DMS 273 (cell line): ENCODE measurements around the gene ALPK1.
A peak's percentile ranks its signal among the peaks of the same experiment; 100 is the strongest.

ENCODE experiments used
- DNase-seq: peaks from one replicate; lab custom pipeline; 2025; ENCODE audit not compliant: unreplicated experiment; lab: John Stamatoyannopoulos, UW

Gene ALPK1

DNA sequence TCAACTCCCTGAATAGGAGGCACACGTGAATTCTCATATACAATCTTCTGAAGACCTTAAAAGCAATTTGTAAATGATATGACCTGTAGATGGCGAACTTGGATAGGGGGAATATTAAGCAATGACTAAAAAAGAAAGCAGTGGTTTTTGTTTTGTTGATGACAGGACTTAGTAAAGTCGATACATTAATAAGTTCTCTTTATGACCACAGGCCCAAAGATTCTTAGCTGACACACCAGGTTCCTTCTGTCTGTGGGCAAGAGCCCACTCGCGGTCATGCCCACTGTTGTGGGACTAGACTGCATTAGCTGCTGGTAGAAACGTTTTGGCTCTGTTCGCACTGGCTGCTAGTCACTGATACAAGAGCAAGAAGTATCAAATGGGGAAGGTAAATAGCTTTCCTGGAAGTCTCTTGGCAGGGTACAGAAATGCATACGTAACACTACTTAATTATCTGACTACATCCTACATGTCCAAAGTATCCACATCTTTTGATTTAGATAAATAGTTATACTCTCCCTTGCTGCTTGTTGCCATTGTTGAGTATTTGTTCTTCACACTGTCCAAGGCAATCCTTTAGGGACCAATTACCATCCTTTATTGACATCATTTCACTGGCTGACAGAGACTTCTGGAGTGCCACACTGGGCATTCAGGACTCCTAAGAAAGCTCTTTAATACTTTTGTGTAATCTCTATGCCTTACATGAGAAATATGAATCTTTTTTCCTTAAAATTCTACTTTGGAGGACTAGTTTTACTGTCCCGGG lies 31.0 kb downstream of the ALPK1 start:
- peak; percentile 76 for DNase-seq

DNA sequence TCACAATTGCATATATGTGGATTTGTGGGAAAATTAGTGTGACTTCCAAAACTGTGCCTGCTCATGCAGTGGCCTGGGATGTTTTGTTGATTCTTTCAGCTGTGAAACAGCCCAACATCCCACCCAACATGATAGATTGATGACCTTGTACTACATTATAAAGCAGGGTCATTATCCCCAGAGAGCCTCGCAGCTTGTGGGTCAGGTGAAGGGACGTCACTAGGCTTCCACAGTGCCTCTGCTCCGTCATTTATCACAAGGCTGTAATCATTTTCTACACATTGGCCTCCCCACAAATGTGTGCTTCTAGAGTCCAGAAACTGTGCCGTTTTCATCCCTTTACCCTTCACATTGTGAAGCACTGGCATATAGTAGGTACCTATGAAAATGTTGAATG lies 31.6 kb downstream of the ALPK1 start:
- no peak for DNase-seq

DNA sequence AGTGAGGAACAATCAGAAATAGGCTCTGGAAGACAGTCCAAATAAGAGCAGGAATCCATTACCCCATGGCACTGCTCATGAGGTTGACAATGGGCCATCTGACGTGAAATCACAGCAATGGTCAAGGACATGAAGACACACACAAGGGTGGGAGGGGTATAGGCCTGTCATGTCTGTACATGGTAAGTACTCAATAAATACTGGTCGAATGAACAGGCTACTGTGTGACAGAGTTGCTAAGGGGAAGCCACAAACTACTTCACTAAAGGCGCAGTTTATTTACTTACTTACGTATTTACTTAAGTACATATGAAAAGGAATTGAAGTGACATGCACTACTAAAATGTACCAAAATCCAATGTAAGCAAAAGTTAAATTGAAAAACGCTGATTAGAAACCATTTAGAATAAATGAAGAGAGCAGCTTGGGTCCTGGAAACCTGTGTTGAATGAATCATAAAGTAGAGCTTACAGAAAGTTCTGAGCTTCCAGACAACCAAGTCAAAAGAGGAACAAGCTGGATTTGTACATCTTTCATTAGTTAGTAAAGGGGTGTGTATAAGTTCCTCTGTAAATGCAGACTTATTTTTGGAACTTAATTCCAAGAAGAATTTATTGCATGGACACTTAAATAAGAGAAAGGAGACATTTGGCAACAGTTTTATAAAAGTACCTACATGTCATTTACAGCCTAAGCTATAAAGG lies 32.7 kb downstream of the ALPK1 start:
- DNase-seq: no peak

DNA sequence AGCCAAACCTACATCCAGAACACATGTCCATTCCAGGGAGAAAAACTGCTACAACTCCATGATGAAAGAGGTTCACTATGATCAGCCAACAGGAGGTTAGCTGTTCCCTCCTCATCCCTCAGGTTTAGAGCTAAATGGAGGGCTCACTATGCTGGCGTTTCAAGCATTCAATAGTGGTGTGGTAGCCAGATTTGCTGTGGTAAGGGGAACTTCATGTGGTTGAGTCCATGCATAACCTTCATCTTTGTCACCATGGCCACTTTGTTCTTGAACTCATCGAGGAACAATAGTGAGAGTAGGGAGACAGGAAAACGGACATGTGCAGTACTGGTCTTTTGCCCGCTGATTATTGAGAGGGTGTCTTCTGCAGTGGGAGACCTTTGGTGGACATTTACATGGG lies 33.8 kb downstream of the ALPK1 start:
- no peak for DNase-seq

DNA sequence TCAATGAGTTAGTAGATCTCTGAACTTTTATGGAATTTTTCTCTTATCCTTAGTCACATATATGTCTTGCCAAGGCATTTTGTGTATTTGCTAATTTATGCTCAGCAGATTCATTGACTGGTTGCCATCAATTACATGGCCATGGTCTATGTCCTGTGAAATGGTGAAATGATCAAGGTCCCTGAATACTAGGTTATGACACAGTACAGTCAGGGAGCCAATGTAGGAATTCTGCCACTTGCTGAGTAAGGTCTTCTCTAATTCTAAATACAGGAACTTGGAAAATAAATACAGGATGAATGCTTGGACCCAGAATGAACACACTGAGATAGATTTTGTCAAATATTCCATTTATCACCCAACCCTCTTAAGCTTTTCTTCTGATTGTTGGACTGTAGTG lies 35.2 kb downstream of the ALPK1 start:
- DNase-seq: no peak

DNA sequence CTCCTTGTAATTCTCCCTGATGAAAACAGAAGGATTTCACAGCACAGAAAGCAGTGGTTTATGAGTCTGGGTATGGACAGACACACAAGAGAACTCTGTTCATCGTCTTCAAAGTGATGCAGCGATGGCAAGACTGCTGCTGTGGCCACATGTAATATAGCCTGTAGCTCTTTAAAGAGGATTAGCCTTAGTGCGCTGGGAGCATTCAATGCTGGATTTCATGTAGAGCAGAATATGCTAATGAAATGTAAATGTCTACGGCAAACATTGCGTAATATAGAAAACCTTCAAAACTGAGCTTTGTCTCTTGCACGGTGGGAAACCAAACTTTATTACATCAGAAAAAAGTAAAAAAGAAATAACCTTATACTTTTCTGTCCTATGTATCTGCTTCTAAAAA lies 42.9 kb downstream of the ALPK1 start:
- DNase-seq: peak; percentile 37

DNA sequence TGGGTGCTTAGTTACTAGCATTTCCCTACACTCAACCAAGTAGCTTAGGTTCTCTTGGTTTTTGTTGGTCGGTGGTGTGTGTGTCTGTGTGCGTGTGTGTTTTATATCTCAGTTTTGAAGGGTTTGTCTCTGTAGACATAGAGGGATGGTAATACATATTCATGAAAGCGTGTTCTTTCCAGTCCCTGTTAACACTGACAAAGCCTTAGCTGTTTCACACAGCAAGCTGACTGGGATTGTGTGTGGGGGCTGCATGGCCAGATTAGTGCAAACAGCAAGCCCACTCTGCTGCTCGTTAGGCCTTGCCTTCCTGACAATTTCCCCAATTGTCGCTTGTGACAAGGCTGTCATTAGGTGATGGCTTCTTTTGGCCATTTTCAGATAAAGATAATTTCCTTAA lies 43.9 kb downstream of the ALPK1 start:
- DNase-seq: no peak

DNA sequence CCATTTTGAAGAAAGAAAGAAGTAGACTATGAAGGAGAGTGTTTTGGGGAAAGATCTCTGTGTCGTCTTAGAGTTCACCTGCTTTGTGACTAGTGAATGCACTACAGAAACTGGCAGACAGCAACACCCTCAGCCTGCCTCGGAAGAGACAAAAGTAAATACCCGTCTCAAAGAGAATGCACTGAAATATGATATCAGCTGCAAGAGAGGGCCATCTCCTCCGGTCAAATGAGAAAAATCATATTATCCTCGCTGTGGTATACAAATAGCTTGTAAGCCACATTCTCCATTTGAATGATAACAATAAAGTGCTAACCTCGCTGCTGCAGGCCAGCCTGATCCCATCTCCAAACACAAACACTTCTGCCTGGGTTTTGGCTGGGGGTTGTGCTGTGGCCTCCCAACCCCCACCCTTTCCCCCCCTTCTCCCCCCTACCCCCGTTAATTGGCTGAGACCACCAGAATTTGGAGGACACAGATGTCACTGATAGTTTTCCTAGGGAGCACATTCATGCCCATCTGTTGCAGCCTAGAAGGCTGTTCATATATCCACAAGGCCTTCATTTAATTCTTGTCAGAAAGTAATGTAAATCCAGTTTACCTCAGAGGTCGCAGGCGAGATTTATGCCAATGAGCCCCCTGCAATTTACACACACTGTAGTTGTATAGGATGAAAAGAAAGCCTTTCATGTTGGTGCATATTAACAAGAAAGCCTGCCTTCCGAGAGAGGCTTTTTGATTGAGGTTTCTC lies 46.3 kb downstream of the ALPK1 start:
- DNase-seq: peak; percentile 72

DNA sequence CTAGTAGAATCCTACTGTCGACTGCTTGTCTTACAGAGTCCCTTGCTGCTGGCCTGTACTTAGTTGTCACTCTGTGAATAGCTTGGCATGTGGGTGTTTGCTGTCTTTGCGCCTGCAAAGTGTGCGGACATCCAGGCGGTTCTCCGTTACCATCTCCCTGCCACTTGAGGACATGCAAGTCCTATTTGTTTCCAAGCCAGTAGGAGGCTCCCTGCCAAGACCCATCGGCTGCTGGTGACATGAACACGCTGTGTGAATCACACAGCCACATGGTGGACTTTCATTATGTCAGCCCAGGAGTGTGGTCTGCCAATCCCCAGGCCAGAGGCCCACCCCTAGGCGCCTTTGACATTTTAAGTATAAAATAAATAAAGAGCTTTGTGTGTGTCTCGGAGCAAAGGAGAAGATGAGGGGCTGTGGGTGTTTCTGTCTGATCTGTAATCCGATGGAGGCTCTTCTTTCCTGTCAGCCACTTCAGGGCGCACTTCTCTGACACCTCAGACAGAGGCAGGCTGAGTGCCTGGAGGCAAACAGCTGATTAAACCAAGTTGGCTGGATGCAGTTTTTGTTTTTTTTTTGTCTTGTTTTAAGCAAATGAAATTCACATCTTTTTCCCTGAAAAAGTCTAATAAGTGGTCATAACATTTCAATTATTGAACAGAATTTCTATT lies 51.5 kb downstream of the ALPK1 start:
- peak; percentile 65 for DNase-seq

DNA sequence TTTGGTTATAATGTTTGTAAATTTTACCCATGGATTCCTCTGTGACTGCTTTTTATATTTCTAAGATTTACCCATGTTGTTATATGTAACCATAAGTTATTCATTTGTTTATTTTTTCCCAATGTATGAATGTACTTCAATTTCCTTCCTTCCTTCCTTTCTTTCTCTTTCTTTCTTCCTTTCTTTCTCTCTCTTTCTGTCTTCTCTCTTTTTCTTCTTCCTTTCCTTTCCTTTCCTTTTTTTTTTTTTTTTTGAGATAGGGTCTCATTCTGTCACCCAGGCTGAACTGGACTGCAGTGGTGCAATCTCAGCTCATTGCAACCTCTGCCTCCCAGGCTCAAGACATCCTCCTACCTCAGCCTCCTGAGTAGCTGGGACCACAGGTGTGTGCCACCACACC lies 55.6 kb downstream of the ALPK1 start:
- DNase-seq: no peak

DNA sequence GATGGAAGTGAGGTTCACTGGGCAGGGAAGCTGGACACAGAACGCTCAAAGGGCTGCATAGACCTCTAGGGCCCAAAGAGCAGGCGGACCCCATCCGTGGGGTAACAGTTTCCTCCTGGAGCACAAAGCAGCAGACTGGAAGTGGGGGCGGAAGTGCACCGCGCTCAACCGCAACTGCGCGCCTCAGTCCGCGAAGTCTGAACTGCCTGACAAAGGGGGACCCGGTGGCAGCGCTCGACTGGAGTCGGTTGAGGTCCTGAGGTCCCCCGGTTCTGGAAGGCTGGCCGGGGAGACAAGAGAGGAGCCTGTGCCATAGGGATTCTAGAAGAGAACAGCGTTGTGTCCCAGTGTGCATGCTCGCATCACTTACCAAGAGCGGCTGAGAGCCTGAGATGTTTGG lies 58.5 kb downstream of the ALPK1 start:
- no peak for DNase-seq

DNA sequence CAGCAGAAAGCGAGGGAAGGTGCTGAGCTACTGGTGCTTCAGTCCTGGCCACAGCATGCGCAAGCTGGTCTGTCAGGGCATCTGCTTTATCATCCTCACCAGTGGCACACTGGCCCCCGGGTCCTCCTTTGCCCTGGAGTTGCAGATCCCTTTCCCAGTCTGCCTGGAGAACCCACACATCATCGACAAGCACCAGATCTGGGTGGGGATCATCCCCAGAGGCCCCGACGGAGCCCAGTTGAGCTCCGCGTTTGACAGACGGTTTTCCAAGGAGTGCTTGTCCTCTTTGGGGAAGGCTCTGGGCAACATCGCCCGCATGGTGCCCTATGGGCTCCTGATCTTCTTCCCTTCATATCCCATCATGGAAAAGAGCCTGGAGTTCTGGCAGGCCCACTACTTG lies 60.3 kb downstream of the ALPK1 start:
- no peak for DNase-seq

DNA sequence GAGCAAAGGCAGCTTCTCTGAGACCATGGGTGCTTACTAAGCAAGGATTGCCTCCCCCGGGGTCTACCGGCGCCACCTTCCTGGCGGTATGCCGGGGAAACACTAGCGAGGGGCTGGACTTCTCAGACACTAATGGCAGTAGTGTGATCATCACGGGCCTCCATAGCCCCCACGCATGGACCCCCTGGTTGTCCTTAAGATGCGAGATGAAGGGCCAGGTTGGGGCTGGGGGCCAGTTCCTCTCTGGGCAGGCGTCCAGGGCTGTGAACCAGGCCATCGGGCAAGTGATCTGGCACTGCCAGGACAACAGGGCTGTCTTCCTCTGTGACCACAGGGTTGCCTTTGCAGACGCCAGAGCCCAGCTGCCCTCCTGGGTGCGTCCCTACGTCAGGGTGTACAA lies 60.7 kb downstream of the ALPK1 start:
- no peak for DNase-seq

DNA sequence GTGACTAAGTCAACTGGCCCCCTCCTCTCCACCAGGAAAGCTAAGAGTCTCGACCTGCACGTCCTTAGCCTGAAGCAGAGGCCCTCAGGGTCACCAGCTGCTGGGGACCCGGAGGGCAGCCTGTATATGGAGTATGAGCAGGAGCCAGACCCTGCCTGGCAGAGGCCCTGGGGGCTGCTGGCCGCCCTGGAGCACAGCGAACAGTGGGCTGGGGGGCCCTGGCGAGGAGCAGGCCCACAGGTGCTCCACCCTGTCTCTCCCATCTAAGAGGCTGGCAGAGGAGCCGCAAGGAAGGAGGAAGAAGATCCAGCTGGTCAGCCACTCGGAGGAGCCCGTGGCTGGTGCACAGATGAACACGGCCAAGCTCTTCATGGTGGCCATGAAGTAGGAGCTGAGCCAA lies 61.2 kb downstream of the ALPK1 start:
- no peak for DNase-seq

DNA sequence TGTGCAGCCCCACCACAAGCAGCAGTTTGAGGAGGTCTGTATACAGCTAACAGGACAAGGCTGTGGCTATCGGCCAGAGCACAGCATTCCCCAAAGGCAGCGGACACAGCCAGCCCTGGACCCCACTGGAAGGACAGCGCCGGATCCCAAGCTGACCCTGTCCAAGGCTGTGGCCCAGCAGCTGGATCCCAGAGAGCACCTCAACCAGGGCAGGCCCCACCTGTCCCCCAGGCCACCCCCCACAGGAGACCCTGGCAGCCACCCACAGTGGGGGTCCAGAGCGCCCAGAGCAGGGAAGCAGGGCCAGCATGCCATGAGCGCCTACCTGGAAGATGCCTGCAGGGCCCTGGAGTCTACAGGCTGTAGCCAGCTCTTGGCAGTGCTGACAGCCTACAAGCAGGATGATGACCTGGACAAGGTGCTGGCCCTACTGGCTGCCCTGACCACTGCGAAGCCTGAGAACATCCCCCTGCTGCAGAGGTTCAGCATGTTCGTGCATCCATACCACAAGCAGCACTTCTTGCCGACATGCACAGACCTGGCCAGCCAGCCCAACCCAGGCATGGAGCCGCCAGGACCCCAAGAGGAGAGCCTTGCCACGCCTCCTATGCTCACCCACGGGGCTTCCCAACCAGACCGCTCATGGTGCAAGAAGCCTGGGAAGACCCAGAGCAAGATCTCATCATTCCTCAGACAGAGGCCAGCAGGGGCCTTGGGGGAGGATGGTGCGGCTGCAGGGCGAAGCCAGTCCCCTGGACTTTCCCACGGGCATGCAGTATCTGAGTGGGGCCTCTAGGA lies 62.0 kb downstream of the ALPK1 start:
- DNase-seq: no peak

DNA sequence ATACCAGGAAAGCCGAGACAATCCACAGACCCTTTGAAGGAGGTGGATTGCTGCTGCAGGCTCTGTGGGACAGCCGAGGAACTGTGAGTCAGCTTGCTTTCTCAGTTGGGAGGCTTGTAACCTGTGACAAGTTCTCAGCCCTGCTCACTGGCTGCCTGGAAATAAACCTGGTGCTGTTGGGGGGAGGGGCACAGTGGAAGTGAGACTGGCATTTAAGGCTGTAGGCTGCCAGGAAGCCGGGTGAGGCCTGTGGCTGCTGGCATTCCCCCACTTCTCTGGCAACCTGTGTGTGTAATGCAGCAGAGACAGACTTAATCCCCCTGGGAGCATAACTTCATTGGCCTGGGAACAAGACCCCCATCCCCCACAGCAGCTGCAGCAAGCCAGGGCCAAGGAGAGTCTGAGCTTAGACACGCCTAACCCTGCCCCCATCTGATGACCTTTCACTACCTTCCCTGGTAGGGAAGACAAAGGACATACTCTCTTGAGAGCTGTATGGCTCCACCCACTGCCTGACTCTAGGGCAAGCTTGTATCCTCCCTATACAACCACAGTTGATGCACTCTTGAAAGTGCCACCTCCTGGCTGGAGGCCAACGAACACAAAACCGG lies 64.1 kb downstream of the ALPK1 start:
- peak; percentile 12 for DNase-seq

DNA sequence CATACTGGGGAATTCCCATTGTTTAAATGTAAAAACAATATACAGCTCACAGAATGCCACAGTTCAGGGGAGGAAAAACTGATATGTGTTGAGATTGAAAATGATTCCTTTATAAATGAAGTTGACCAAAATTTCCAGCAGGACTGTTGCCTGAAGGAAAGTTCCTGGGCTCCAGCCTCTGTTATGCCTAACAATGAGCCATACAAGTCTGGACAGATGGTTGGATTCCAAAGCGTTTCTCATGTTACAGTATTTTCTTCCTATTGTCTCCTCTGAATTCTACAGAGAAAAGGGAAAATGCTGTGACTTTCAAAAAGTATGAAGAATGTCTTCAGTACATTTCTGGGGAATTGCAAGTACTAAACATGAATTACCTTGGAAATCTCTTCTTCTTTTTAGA lies 73.3 kb downstream of the ALPK1 start:
- DNase-seq: peak; percentile 6

DNA sequence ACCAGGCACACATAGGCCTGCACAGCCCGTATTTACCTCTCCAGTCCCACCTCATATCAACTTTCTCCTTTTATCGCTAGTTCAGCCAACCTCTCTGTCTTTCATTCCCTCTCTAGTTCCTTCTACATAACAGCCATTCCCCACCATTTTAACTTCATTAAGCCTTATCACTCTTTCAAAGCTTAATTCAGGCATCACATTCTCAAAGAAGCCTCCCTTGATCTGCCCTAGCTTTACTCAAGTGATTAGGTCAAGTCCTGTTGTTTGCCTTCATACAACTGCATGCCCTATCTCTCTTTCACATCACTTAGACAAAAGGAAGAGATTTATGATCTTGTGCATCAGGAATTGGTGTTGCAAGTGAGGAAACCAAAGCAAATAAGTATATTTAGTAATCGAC lies 74.2 kb downstream of the ALPK1 start:
- no peak for DNase-seq

DNA sequence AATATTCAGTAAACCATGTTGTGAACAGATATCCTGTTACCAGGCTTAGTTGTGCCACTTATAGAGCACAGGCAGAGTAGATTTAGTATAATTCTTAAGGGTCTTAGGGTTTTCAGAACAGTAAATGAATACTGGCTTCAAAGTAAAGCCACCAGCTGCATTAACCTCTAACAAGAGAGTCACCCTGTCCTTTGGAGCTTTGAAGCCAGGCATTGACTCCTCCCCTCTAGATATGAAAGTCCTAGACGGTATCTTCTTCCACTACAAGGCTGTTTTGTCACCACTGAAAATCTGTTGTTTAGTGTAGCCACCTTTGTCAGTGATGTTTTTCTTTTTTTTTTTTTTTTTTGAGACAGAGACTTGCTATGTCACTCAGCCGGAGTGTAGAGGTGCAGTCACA lies 77.7 kb downstream of the ALPK1 start:
- DNase-seq: no peak

DNA sequence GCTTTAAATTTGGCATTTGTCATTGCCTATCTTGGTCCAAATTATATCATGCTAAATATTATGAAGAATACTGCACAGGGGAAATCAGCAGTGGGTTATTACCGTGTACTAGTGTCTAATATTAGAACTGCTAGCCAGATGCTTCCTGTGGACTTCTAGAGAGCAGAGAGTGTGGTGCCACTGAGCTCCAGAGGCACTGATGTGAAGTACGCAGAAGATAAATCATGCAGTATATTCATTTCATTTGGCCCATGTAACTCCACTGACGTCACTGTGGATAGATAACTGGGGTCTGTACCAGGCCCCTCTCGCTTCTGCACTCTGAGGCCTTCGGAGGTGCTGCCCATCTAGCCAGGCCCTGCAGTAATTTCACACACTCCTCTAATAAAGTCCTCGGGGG lies 80.0 kb downstream of the ALPK1 start:
- DNase-seq: no peak
